Uterus (tissue), 4 donors: ENCODE data around the gene OBSCN. TPM values are rescaled to one million over a fixed set of nuclear protein-coding genes. Genes with fewer than 3 reads are reported as not detected.

ENCODE experiments used
- DNase-seq, 2 donors: peaks; one replicate each; pipeline ENCODE4 v3.0.0-alpha.2; 2019 to 2020
- H3K27ac ChIP-seq, 2 donors: fragments of 200-600 bp; sonication (generic); 1 replicate in 1 of 2; 2 replicates in 1 of 2; pipeline ENCODE4 v1.5.1; 2016 to 2018
- H3K27me3 ChIP-seq, 2 donors: fragments of 200-600 bp; sonication (generic); one replicate each; pipeline ENCODE4 v1.5.1; 2018 to 2019; ENCODE audit warnings: control low read depth in 1 of 2
- H3K36me3 ChIP-seq, 2 donors: fragments of 200-600 bp; sonication (generic); one replicate each; pipeline ENCODE4 v1.5.1; 2019; ENCODE audit warnings: control low read depth in 1 of 2
- H3K4me1 ChIP-seq, 2 donors: fragments of 200-600 bp; sonication (generic); one replicate each; pipeline ENCODE4 v1.5.1; 2018 to 2019; ENCODE audit warnings: control low read depth in 1 of 2
- H3K4me3 ChIP-seq, 2 donors: fragments of 200-600 bp; sonication (generic); 1 replicate in 1 of 2; 2 replicates in 1 of 2; pipeline ENCODE4 v1.5.1; 2018 to 2019; ENCODE audit warnings: mild to moderate bottlenecking in 1 of 2
- H3K9me3 ChIP-seq, 2 donors: fragments of 200-600 bp; sonication (generic); one replicate each; pipeline ENCODE4 v1.5.1; 2019; ENCODE audit warnings: control low read depth in 1 of 2
- CTCF ChIP-seq, 4 experiments: fragments of 200-600 bp in 2 of 4; fragments of 450-650 bp in 2 of 4; sonication (generic) in 2 of 4; IDR thresholded peaks; one replicate each; pipeline ENCODE4 v1.5.1; 2016 to 2019; ENCODE audit warnings: antibody characterized with exemption in 4 of 4, mild to moderate bottlenecking in 2 of 4, moderate library complexity in 1 of 4
- POLR2A ChIP-seq, 2 donors: fragments of 450-650 bp; IDR thresholded peaks; one replicate each; pipeline ENCODE4 v1.6.1; 2016; ENCODE audit warnings: antibody characterized with exemption in 2 of 2, mild to moderate bottlenecking in 1 of 2, moderate library complexity in 1 of 2
- intact Hi-C: fragments of 100-400 bp; cut with DNase I; formaldehyde crosslinking; loops from one replicate; pipeline ENCODE4 v1.15.1; 2023; ENCODE audit warnings: low total_unique reads
- total RNA-seq, 4 donors: library from RNA; depleted of rRNA in 3 of 4; stranded (reverse); fragments of >200 nt in 3 of 4; gene quantifications; one replicate each; pipeline versions ENCODE4 v1.1.0 to v1.2.4, GENCODE V29; 2014 to 2023
- donor health status: DM: yes; HTN: yes; CAD: no.

OBSCN gene
- total RNA-seq, 4 donors from 2014 or later: 5.9 to 53.2 (median 22.4) TPM

- intact Hi-C loops: no loop called here
- no peak for DNase-seq
- Histone ChIP-seq H3K36me3 (no peaks in the 10 kb centered on the region), H3K4me1 (no peaks in the 10 kb centered on the region), H3K9me3 (no peaks in the 10 kb centered on the region), H3K27ac (no peak overlapping the region), H3K27me3 (no peaks in the 10 kb centered on the region), H3K4me3 (no peak overlapping the region)
- TF ChIP-seq CTCF (IDR thresholded peaks at IDR 0.05) (no peak), POLR2A (IDR thresholded peaks at IDR 0.05) (no peak)
Observed at GRCh38 chr1:228209657-228210056, 1.8 kb downstream of the OBSCN start.

DNA sequence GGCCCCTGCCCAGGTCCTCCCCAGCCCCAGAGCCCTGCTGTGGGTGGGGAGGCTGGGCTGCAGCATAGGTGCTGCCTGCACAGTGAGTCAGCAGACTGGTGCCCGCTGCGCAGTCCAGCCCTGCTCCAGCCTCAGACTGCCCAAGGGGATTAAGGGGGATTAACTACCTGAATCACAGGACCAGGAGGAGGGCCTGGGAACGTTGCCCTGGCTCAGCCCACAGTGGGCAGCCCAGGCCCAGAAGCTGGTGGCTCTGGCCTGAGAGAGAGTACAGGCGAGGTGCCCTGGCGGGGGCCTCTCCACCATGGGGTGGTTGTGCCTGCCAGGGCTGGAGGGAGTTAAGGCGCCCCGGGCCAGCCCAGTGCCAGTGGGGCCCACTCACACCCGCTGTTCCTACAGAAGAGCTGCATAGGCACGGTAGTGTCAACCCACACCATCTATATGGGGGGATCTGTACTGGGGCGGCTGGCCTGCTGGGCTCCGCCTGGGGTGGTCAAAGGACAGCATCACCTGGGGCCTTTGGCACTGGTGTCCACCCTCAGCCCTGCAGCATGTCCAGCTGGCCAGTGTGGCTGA, 2.3 kb downstream of the OBSCN start:
- TF ChIP-seq CTCF (IDR thresholded peaks at IDR 0.05): no peak
- no peak for TF ChIP-seq POLR2A (IDR thresholded peaks at IDR 0.05)
- Histone ChIP-seq H3K27me3 (no peaks in the 10 kb centered on the region), H3K9me3 (no peaks in the 10 kb centered on the region), H3K4me3 (no peak overlapping the region), H3K27ac (no peak overlapping the region), H3K4me1 (no peaks in the 10 kb centered on the region), H3K36me3 (no peaks in the 10 kb centered on the region)
- no peak for DNase-seq
- intact Hi-C loops: no loop called here

DNA sequence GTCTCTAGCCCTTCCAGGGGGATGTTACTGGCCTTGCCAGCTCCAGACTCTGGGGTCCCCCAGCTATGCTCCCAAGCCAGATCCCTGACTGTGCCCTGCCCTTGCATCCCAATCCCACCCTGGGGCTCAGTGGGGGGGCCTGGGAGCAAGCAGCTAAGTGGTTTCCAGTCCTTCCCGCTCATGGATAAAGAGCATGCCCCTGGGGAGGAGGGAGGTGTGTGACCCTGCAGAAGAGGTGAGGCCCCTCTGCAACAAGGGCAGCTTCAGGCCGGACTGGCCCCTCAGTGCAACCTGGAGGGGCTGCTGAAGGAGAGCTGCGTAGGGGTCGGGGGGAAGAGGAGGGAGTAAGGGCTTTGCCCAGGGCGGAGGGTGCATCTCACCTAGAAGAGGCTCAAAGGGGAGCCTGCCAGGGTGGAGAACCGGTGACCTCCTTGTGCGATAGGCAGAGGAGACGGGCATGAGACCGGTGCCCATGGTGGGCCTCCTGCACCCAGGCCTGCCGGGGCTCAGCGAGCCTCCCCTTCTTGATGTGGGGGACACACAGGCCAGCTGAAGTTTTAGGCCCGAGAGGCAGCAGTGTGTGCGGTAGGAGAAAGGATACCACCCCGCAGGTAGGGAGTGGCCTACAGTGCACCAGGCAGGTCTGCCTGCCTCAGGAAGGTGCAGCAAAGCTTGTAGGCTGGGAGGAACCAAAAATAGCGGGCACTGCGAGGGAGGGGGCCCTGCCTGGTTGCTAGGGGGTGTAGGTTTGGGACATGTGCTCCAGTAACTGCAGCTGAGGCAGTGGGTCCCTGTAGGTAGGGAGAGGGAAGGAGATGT, 3.1 kb downstream of the OBSCN start:
- TF ChIP-seq CTCF (IDR thresholded peaks at IDR 0.05): no peak
- no peak for TF ChIP-seq POLR2A (IDR thresholded peaks at IDR 0.05)
- DNase-seq: no peak
- intact Hi-C loops: no loop called here
- Histone ChIP-seq H3K4me1 (no peaks in the 10 kb centered on the region), H3K27me3 (no peaks in the 10 kb centered on the region), H3K27ac (no peak overlapping the region), H3K36me3 (no peaks in the 10 kb centered on the region), H3K4me3 (no peak overlapping the region), H3K9me3 (no peaks in the 10 kb centered on the region)

- no peaks in the 10 kb centered on the region for H3K36me3 ChIP-seq
- no peaks in the 10 kb centered on the region for H3K9me3 ChIP-seq
- no peak overlapping the region for H3K27ac ChIP-seq
- no peaks in the 10 kb centered on the region for H3K27me3 ChIP-seq
- TF ChIP-seq CTCF (IDR thresholded peaks at IDR 0.05) (no peak), POLR2A (IDR thresholded peaks at IDR 0.05) (no peak)
- intact Hi-C loops: no loop called here
- no peaks in the 10 kb centered on the region for H3K4me1 ChIP-seq
- H3K4me3 ChIP-seq: no peak overlapping the region
- no peak for DNase-seq
Observed at GRCh38 chr1:228211531-228212414, 3.9 kb downstream of the OBSCN start.
